KMS-11 (cell line): ENCODE data around the gene FAAP100.

ENCODE experiments used
- H2AFZ ChIP-seq: fragments of 200-600 bp; sonication (generic); 2 replicates; pipeline ENCODE4 v1.6.1; 2016; ENCODE audit warnings: antibody characterized with exemption, mixed run types, low read depth
- H3K27ac ChIP-seq: fragments of 200-600 bp; sonication (generic); 2 replicates; pipeline ENCODE4 v1.6.1; 2016; ENCODE audit warnings: mild to moderate bottlenecking, mixed run types
- H3K27me3 ChIP-seq: fragments of 200-600 bp; sonication (generic); 2 replicates; pipeline ENCODE4 v1.6.1; 2017; ENCODE audit warnings: mild to moderate bottlenecking, low read depth, mixed run types, moderate library complexity; ENCODE audit not compliant: insufficient read depth
- H3K36me3 ChIP-seq: fragments of 200-600 bp; sonication (generic); 2 replicates; pipeline ENCODE4 v1.6.1; 2017; ENCODE audit warnings: mild to moderate bottlenecking, mixed run types; ENCODE audit not compliant: insufficient read depth
- H3K4me1 ChIP-seq: fragments of 200-600 bp; sonication (generic); 2 replicates; pipeline ENCODE4 v1.6.1; 2016; ENCODE audit warnings: mild to moderate bottlenecking, low read depth, mixed run types; ENCODE audit not compliant: poor library complexity, severe bottlenecking
- H3K4me2 ChIP-seq: fragments of 200-600 bp; sonication (generic); 2 replicates; pipeline ENCODE4 v1.7.0; 2016; ENCODE audit warnings: mild to moderate bottlenecking, mixed run types
- H3K4me3 ChIP-seq: fragments of 200-600 bp; sonication (generic); IDR thresholded peaks from 2 replicates; pipeline ENCODE4 v1.6.1; 2017; ENCODE audit warnings: low read depth, low read length, mixed read lengths; ENCODE audit not compliant: insufficient read depth
- H3K79me2 ChIP-seq: fragments of 200-600 bp; sonication (generic); 2 replicates; pipeline ENCODE4 v1.6.1; 2016; ENCODE audit warnings: low read depth, mixed run types; ENCODE audit not compliant: insufficient read depth
- H3K9ac ChIP-seq: fragments of 200-600 bp; sonication (generic); 2 replicates; pipeline ENCODE4 v1.6.1; 2016; ENCODE audit warnings: mild to moderate bottlenecking, mixed run types
- H4K20me1 ChIP-seq: fragments of 200-600 bp; sonication (generic); 2 replicates; pipeline ENCODE4 v1.6.1; 2016; ENCODE audit warnings: mild to moderate bottlenecking, mixed run types; ENCODE audit not compliant: insufficient read depth
- TF ChIP-seq, protein P1 (sequence below): fragments of 200-600 bp; sonication (generic); conservative IDR thresholded peaks from 2 replicates; pipeline ENCODE4 v1.6.1; 2017; ENCODE audit warnings: low read depth, mild to moderate bottlenecking, antibody characterized with exemption, low read length, moderate library complexity, mixed read lengths

FAAP100 gene

DNA sequence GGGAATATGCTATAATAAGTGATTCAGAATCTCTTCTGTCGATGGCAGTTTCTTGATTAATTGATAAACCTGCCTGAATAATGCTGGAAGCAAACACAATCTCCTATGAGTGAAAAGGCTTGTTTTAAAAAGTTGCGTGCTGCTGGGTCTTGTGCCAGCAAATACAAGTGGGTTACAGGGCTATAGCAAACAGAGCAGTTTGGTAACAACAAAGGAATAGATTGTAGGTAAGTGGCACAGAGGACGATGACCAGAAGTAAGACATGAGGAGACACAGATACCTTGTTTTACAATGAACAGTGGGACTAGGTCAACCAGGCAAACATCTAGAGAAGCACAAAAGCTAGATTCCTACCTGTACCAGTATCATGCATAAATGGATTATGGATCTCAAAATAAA is 23.7 kb upstream of the FAAP100 start:
- H2AFZ ChIP-seq = no peak overlapping the region
- no peaks in the 10 kb centered on the region for H3K79me2 ChIP-seq
- no peak overlapping the region for H3K4me2 ChIP-seq

DNA sequence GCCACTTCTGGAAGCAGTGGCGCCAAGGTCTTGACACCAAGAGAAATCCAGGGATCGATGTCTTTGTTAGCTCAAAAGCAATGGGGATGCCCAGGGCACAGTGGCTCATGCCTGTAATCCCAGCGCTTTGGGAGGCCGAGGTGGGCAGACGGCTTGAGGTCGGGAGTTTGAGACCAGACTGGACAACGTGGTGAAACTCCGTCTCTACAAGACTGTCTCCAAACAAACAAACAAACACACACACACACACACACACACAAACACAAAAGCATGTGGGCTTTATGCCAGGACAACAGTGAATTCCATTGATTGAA is 22.4 kb upstream of the FAAP100 start:
- no peak overlapping the region for H3K4me3 ChIP-seq
- TF ChIP-seq, protein P1, sequence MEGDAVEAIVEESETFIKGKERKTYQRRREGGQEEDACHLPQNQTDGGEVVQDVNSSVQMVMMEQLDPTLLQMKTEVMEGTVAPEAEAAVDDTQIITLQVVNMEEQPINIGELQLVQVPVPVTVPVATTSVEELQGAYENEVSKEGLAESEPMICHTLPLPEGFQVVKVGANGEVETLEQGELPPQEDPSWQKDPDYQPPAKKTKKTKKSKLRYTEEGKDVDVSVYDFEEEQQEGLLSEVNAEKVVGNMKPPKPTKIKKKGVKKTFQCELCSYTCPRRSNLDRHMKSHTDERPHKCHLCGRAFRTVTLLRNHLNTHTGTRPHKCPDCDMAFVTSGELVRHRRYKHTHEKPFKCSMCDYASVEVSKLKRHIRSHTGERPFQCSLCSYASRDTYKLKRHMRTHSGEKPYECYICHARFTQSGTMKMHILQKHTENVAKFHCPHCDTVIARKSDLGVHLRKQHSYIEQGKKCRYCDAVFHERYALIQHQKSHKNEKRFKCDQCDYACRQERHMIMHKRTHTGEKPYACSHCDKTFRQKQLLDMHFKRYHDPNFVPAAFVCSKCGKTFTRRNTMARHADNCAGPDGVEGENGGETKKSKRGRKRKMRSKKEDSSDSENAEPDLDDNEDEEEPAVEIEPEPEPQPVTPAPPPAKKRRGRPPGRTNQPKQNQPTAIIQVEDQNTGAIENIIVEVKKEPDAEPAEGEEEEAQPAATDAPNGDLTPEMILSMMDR = no peak
- H3K4me1 ChIP-seq = peaks cover 16% of the 10 kb centered on the region
- H3K9ac ChIP-seq = no peak overlapping the region
- no peaks in the 10 kb centered on the region for H3K79me2 ChIP-seq
- peaks cover 6% of the 10 kb centered on the region; the same call in 1 of the 2 replicates for H3K36me3 ChIP-seq
- H2AFZ ChIP-seq = no peak overlapping the region
- H3K4me2 ChIP-seq = no peak overlapping the region
- no peaks in the 10 kb centered on the region for H4K20me1 ChIP-seq
- H3K27me3 ChIP-seq = no peaks in the 10 kb centered on the region
- no peak overlapping the region for H3K27ac ChIP-seq

More for the DNA sequence above, 23.7 kb upstream of the FAAP100 start:
- Histone ChIP-seq H3K4me1 (peaks cover 4% of the 10 kb centered on the region), H3K27me3 (no peaks in the 10 kb centered on the region), H3K4me3 (no peak overlapping the region), H3K36me3 (peaks cover 6% of the 10 kb centered on the region; the same call in 1 of the 2 replicates), H4K20me1 (no peaks in the 10 kb centered on the region), H3K9ac (no peak overlapping the region), H3K27ac (no peak overlapping the region)
- TF ChIP-seq, protein P1 = no peak

DNA sequence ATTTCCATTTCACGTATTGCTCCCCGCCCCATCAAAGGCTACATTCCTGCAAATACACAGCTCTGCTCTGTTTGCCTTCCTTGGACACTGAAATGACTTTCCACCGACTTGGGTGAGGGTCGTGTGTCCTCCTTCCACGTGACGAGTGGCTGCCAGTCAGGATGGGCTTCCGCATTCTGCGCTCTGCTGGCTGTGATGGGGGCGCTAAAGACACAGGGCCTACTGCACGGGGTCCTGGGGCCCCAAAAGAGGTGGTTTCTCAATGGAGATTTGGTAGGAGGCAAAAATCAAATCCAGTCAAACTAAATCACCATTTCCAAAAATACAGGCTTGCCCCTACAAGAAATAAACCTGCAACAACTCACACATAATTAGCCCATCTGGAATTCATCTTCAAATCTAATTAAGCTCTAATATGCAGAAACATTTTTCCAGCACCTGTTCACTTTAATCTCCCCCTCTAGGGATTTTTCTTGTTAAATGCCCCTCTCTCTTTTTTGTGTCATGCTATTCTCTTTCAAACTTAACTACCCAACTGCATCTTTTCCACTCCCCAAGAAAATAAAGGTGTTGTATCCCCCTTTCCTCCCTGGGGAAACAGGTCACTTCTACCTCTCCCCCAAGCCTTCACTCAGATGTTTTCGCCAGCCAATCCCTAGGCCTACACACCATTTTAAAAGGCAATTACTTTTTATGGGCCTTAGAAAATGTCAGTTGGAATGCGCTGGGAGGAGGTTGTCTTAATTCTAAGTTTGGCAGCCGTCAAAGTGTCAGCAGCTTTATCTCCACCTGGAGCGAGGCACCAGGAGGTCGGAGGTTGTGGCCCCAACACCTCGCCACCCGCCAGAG is 21.9 kb upstream of the FAAP100 start:
- H3K79me2 ChIP-seq = no peaks in the 10 kb centered on the region
- H3K4me2 ChIP-seq = no peak overlapping the region
- no peak overlapping the region for H2AFZ ChIP-seq
- no peak overlapping the region for H3K27ac ChIP-seq
- H4K20me1 ChIP-seq = no peaks in the 10 kb centered on the region
- H3K27me3 ChIP-seq = no peaks in the 10 kb centered on the region
- TF ChIP-seq, protein P1 = no peak
- no peak overlapping the region for H3K4me3 ChIP-seq
- H3K36me3 ChIP-seq = peaks cover 6% of the 10 kb centered on the region; the same call in 1 of the 2 replicates
- H3K4me1 ChIP-seq = peaks cover 22% of the 10 kb centered on the region
- H3K9ac ChIP-seq = no peak overlapping the region

DNA sequence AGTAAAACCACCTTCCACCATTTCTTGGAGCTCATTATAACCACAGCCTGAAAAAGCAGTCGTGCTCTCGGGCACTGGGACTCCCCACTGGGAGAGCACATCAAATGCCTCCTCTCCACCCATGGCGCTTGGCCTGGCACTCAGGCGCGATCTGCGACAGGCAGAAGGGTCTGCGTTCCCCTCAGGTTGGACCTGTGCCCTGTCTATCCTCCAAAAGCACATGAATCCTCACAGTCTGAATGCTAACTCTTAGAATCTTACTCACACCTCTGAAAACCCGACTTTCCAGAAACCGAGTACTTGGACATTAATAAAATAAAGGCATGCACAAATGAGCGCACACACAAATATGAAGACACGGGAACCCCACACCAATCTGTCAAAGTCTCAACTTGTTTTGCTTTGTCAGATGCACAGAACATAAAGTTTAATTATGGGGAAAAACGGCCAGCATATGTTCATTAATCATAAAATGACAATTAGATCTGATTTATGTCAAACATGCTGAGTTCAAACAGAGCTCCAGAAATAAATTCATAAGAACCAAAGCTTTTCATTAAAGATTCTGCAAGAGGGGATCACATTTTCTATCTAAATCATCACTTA is 20.5 kb upstream of the FAAP100 start:
- peaks cover 36% of the 10 kb centered on the region for H3K4me1 ChIP-seq
- TF ChIP-seq, protein P1 = no peak
- no peaks in the 10 kb centered on the region for H4K20me1 ChIP-seq
- H3K79me2 ChIP-seq = no peaks in the 10 kb centered on the region; the same call in 1 of the 2 replicates
- H3K4me3 ChIP-seq = no peak overlapping the region
- no peak overlapping the region for H2AFZ ChIP-seq
- peaks cover 12% of the 10 kb centered on the region; the same call in 1 of the 2 replicates for H3K36me3 ChIP-seq
- H3K27ac ChIP-seq = no peak overlapping the region
- no peak overlapping the region for H3K9ac ChIP-seq
- no peak overlapping the region for H3K4me2 ChIP-seq
- no peaks in the 10 kb centered on the region for H3K27me3 ChIP-seq
